PC-9 (cell line): ENCODE measurements around the gene DOCK3.

Source experiments
- EZH2 ChIP-seq: fragments of 200-600 bp; sonication (generic); IDR thresholded peaks from 2 replicates; pipeline ENCODE4 v1.8.0; 2017; ENCODE audit warnings: antibody characterized with exemption, low read depth
- TF ChIP-seq, protein P1 (sequence below): fragments of 200-600 bp; sonication (generic); conservative IDR thresholded peaks from 2 replicates; pipeline ENCODE4 v1.6.1; 2017; ENCODE audit warnings: mixed run types, antibody characterized with exemption, mild to moderate bottlenecking, moderate library complexity

DNA sequence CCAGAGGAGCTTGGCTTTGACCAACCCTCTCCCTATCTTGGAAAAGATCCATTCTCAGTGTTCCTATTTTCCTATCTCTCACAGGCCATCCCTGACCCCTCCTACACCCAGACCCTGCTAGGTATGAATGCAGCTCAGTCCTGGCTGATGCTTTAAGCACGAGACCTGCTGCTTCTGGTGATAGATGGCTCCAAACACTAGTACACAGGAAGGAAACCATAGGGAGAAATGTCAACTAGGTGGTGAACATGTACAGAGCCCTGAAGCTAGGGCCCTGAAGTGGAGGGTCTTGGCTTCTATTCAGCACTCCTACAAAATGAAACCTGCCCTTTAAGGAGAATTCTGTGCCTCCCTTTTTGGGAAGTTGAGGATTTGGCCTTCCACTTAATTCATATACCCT is 662.9 kb downstream of the DOCK3 start:
- TF ChIP-seq, protein P1, sequence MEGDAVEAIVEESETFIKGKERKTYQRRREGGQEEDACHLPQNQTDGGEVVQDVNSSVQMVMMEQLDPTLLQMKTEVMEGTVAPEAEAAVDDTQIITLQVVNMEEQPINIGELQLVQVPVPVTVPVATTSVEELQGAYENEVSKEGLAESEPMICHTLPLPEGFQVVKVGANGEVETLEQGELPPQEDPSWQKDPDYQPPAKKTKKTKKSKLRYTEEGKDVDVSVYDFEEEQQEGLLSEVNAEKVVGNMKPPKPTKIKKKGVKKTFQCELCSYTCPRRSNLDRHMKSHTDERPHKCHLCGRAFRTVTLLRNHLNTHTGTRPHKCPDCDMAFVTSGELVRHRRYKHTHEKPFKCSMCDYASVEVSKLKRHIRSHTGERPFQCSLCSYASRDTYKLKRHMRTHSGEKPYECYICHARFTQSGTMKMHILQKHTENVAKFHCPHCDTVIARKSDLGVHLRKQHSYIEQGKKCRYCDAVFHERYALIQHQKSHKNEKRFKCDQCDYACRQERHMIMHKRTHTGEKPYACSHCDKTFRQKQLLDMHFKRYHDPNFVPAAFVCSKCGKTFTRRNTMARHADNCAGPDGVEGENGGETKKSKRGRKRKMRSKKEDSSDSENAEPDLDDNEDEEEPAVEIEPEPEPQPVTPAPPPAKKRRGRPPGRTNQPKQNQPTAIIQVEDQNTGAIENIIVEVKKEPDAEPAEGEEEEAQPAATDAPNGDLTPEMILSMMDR = no peak
- TF ChIP-seq EZH2 = no peak
